Activated naive CD8-positive, alpha-beta T cell (primary cell): ENCODE measurements around the gene ROCK2.
"Not testable (repeated sequence)": the region's sequence is repeated elsewhere in the genome, so short reads cannot be mapped to it uniquely, and the experiment has no call there.

Source experiments
- H3K27ac Mint-ChIP-seq: one replicate; pipeline ENCODE4 v1.8.0; 2021; ENCODE audit warnings: mixed read lengths
- H3K27me3 Mint-ChIP-seq: one replicate; pipeline ENCODE4 v1.8.0; 2021; ENCODE audit warnings: mixed read lengths
- H3K36me3 Mint-ChIP-seq: one replicate; pipeline ENCODE4 v1.8.0; 2021; ENCODE audit warnings: mixed read lengths
- H3K4me1 Mint-ChIP-seq: one replicate; pipeline ENCODE4 v1.8.0; 2021; ENCODE audit warnings: low read depth, mixed read lengths
- H3K4me3 Mint-ChIP-seq: one replicate; pipeline ENCODE4 v1.8.0; 2021; ENCODE audit warnings: mild to moderate bottlenecking, mixed read lengths
- H3K9me3 Mint-ChIP-seq: one replicate; pipeline ENCODE4 v1.8.0; 2021; ENCODE audit warnings: low read depth, mixed read lengths

ROCK2 gene

GRCh38 chr2:11290211-11290610 lies 54.2 kb downstream of the ROCK2 start:
- Mint-ChIP-seq H3K27me3 (no peaks in the 10 kb centered on the region), H3K9me3 (no peaks in the 10 kb centered on the region), H3K27ac (no peak overlapping the region), H3K4me3 (no peak overlapping the region), H3K4me1 (peaks cover 25% of the 10 kb centered on the region), H3K36me3 (peaks cover 9% of the 10 kb centered on the region)

GRCh38 chr2:11288431-11288830 lies 56.0 kb downstream of the ROCK2 start:
- H3K27ac Mint-ChIP-seq = no peak overlapping the region

GRCh38 chr2:11286749-11287148 lies 57.7 kb downstream of the ROCK2 start:
- H3K27ac Mint-ChIP-seq = no peak overlapping the region
- peaks cover 12% of the 10 kb centered on the region for H3K9me3 Mint-ChIP-seq
- peaks cover 27% of the 10 kb centered on the region for H3K36me3 Mint-ChIP-seq
- H3K4me3 Mint-ChIP-seq = no peak overlapping the region
- no peaks in the 10 kb centered on the region for H3K27me3 Mint-ChIP-seq
- H3K4me1 Mint-ChIP-seq = peaks cover 15% of the 10 kb centered on the region

More at GRCh38 chr2:11288431-11288830, 56.0 kb downstream of the ROCK2 start:
- Mint-ChIP-seq H3K27me3 (no peaks in the 10 kb centered on the region), H3K4me1 (peaks cover 25% of the 10 kb centered on the region), H3K9me3 (peaks cover 11% of the 10 kb centered on the region), H3K4me3 (no peak overlapping the region), H3K36me3 (peaks cover 19% of the 10 kb centered on the region)

- Mint-ChIP-seq H3K4me3 (no peak overlapping the region), H3K36me3 (peaks cover 31% of the 10 kb centered on the region), H3K27me3 (no peaks in the 10 kb centered on the region), H3K9me3 (peaks cover 12% of the 10 kb centered on the region), H3K4me1 (peaks cover 12% of the 10 kb centered on the region), H3K27ac (no peak overlapping the region)
Observed at GRCh38 chr2:11286323-11286722, 58.1 kb downstream of the ROCK2 start.

- H3K27ac Mint-ChIP-seq = no peak overlapping the region
- H3K9me3 Mint-ChIP-seq = peaks cover 12% of the 10 kb centered on the region
- H3K27me3 Mint-ChIP-seq = no peaks in the 10 kb centered on the region
- H3K4me1 Mint-ChIP-seq = peaks cover 14% of the 10 kb centered on the region
- peaks cover 33% of the 10 kb centered on the region for H3K36me3 Mint-ChIP-seq
- no peak overlapping the region for H3K4me3 Mint-ChIP-seq
Observed at GRCh38 chr2:11285499-11285898, 58.9 kb downstream of the ROCK2 start.

- H3K4me3 Mint-ChIP-seq = no peak overlapping the region
- peaks cover 2% of the 10 kb centered on the region for H3K4me1 Mint-ChIP-seq
- no peak overlapping the region for H3K27ac Mint-ChIP-seq
- no peaks in the 10 kb centered on the region for H3K27me3 Mint-ChIP-seq
- peaks cover 46% of the 10 kb centered on the region for H3K36me3 Mint-ChIP-seq
- peaks cover 16% of the 10 kb centered on the region for H3K9me3 Mint-ChIP-seq
Observed at GRCh38 chr2:11281186-11281585, 63.2 kb downstream of the ROCK2 start.

GRCh38 chr2:11280713-11281112 lies 63.7 kb downstream of the ROCK2 start:
- Mint-ChIP-seq H3K27me3 (no peaks in the 10 kb centered on the region), H3K4me3 (no peak overlapping the region), H3K4me1 (peaks cover 2% of the 10 kb centered on the region), H3K27ac (no peak overlapping the region), H3K9me3 (peaks cover 16% of the 10 kb centered on the region), H3K36me3 (peaks cover 44% of the 10 kb centered on the region)

- H3K27ac Mint-ChIP-seq = no peak overlapping the region
- H3K4me3 Mint-ChIP-seq = no peak overlapping the region
- peaks cover 8% of the 10 kb centered on the region for H3K4me1 Mint-ChIP-seq
- H3K36me3 Mint-ChIP-seq = peaks cover 37% of the 10 kb centered on the region
- H3K9me3 Mint-ChIP-seq = peaks cover 13% of the 10 kb centered on the region
- no peaks in the 10 kb centered on the region for H3K27me3 Mint-ChIP-seq
Observed at GRCh38 chr2:11279398-11279797, 65.0 kb downstream of the ROCK2 start.

- H3K27ac Mint-ChIP-seq = no peak overlapping the region
- no peaks in the 10 kb centered on the region for H3K27me3 Mint-ChIP-seq
- peaks cover 5% of the 10 kb centered on the region for H3K9me3 Mint-ChIP-seq
Observed at GRCh38 chr2:11278219-11278618, 66.2 kb downstream of the ROCK2 start.

GRCh38 chr2:11275910-11276309 lies 68.5 kb downstream of the ROCK2 start:
- Mint-ChIP-seq H3K36me3 (peaks cover 27% of the 10 kb centered on the region), H3K4me3 (no peak overlapping the region), H3K27me3 (no peaks in the 10 kb centered on the region), H3K9me3 (peaks cover 5% of the 10 kb centered on the region), H3K4me1 (peaks cover 14% of the 10 kb centered on the region), H3K27ac (no peak overlapping the region)

More at GRCh38 chr2:11278219-11278618, 66.2 kb downstream of the ROCK2 start:
- Mint-ChIP-seq H3K36me3 (peaks cover 37% of the 10 kb centered on the region), H3K4me1 (peaks cover 15% of the 10 kb centered on the region), H3K4me3 (no peak overlapping the region)

- Mint-ChIP-seq H3K4me1 (peaks cover 18% of the 10 kb centered on the region), H3K27me3 (no peaks in the 10 kb centered on the region), H3K4me3 (no peak overlapping the region), H3K36me3 (peaks cover 29% of the 10 kb centered on the region), H3K9me3 (no peaks in the 10 kb centered on the region), H3K27ac (no peak overlapping the region)
Observed at GRCh38 chr2:11270891-11271290, 73.5 kb downstream of the ROCK2 start.

- H3K9me3 Mint-ChIP-seq = no peaks in the 10 kb centered on the region
- no peak overlapping the region for H3K27ac Mint-ChIP-seq
- peaks cover 28% of the 10 kb centered on the region for H3K36me3 Mint-ChIP-seq
- no peaks in the 10 kb centered on the region for H3K27me3 Mint-ChIP-seq
- no peak overlapping the region for H3K4me3 Mint-ChIP-seq
- H3K4me1 Mint-ChIP-seq = peaks cover 5% of the 10 kb centered on the region
Observed at GRCh38 chr2:11267931-11268330, 76.5 kb downstream of the ROCK2 start.

GRCh38 chr2:11264818-11265217 lies 79.6 kb downstream of the ROCK2 start:
- Mint-ChIP-seq H3K4me3 (no peak overlapping the region), H3K9me3 (no peaks in the 10 kb centered on the region), H3K36me3 (peaks cover 14% of the 10 kb centered on the region), H3K27me3 (no peaks in the 10 kb centered on the region), H3K4me1 (no peaks in the 10 kb centered on the region), H3K27ac (no peak overlapping the region)

- Mint-ChIP-seq H3K27me3 (no peaks in the 10 kb centered on the region), H3K4me3 (no peak overlapping the region), H3K4me1 (no peaks in the 10 kb centered on the region), H3K36me3 (peaks cover 13% of the 10 kb centered on the region), H3K9me3 (no peaks in the 10 kb centered on the region), H3K27ac (no peak overlapping the region)
Observed at GRCh38 chr2:11264007-11264406, 80.4 kb downstream of the ROCK2 start.

- no peak overlapping the region for H3K4me3 Mint-ChIP-seq
- H3K9me3 Mint-ChIP-seq = no peaks in the 10 kb centered on the region
- H3K27me3 Mint-ChIP-seq = no peaks in the 10 kb centered on the region
- H3K36me3 Mint-ChIP-seq = peaks cover 8% of the 10 kb centered on the region
- H3K4me1 Mint-ChIP-seq = no peaks in the 10 kb centered on the region
- H3K27ac Mint-ChIP-seq = no peak overlapping the region
Observed at GRCh38 chr2:11263177-11263576, 81.3 kb downstream of the ROCK2 start.

- not testable (repeated sequence) for H3K4me1 Mint-ChIP-seq, H3K36me3 Mint-ChIP-seq, H3K27ac Mint-ChIP-seq, H3K9me3 Mint-ChIP-seq, H3K27me3 Mint-ChIP-seq, H3K4me3 Mint-ChIP-seq
Observed at GRCh38 chr2:11262438-11262837, 82.0 kb downstream of the ROCK2 start.
